GM12878 (cell line): ENCODE results near the gene NOS1AP. TPM values are rescaled to one million over a fixed set of nuclear protein-coding genes. Genes with fewer than 3 reads are reported as not detected.

Source experiments
- ATAC-seq: fragments of 200-7000 bp; cut with Tn5 transposase; 3 replicates; pipeline ENCODE4 v1.9.1; 2020; ENCODE audit warnings: mild to moderate bottlenecking, moderate library complexity
- BruUV-seq: library from RNA; stranded (reverse); fragments of 400-500 nt; replicated peaks from 2 replicates; lab custom pipeline; 2021; lab: Mats Ljungman, UMichigan
- CTCF ChIA-PET: fragments of 300-600 bp; sonication (Branson Sonifier 250); formaldehyde crosslinking; extraction: SDS; loops from one replicate; lab custom pipeline; 2021; ENCODE audit warnings: inconsistent platforms; lab: Yijun Ruan, JAX
- POLR2A ChIA-PET: fragments of 350-600 bp; formaldehyde crosslinking; extraction: SDS; loops from one replicate; lab custom pipeline; 2021; ENCODE audit warnings: inconsistent platforms; lab: Charles Lee
- RAD21 ChIA-PET: fragments of 300-600 bp; sonication (Branson Sonifier 250); formaldehyde crosslinking; loops from one replicate; lab custom pipeline; 2023; ENCODE audit warnings: antibody characterized with exemption; ENCODE audit not compliant: unreplicated experiment; lab: Charles Lee
- SMC1A ChIA-PET: fragments of 300-600 bp; sonication (Branson Sonifier 250); formaldehyde crosslinking; loops from one replicate; lab custom pipeline; 2023; ENCODE audit not compliant: unreplicated experiment, uncharacterized antibody; lab: Charles Lee
- DNase-seq: peaks from one replicate; pipeline ENCODE4 v3.0.0-alpha.2; 2011; ENCODE audit warnings: low read depth, low spot score
- FAIRE-seq: peaks from 3 replicates; lab custom pipeline; 2011; peaks lifted over from hg19 to GRCh38; lab: Jason Lieb, UNC
- H2AFZ ChIP-seq: 2 replicates; pipeline ENCODE4 v1.6.0; 2011; ENCODE audit warnings: low read depth, low read length, control low read depth; ENCODE audit not compliant: control insufficient read depth
- H3K27ac ChIP-seq: 2 replicates; pipeline ENCODE4 v1.5.1; 2011; ENCODE audit warnings: control low read depth; ENCODE audit not compliant: control insufficient read depth, insufficient read depth
- H3K27me3 ChIP-seq, 2 experiments: replicated peaks in 1 of 2; 2 replicates each; pipeline versions ENCODE4 v1.6.0 to v1.6.1; 2011; ENCODE audit warnings: low read length in 1 of 2; ENCODE audit not compliant: control insufficient read depth in 2 of 2, insufficient read depth in 2 of 2
- H3K36me3 ChIP-seq, 2 experiments: 2 replicates each; pipeline ENCODE4 v1.5.1; 2011; ENCODE audit warnings: low read length in 1 of 2; ENCODE audit not compliant: control insufficient read depth in 2 of 2, insufficient read depth in 2 of 2
- H3K4me1 ChIP-seq: 2 replicates; pipeline ENCODE4 v1.6.1; 2011; ENCODE audit warnings: mild to moderate bottlenecking, low read length, moderate library complexity, mixed read lengths; ENCODE audit not compliant: control insufficient read depth, insufficient read depth
- H3K4me2 ChIP-seq: 2 replicates; pipeline ENCODE4 v1.6.0; 2011; ENCODE audit warnings: control low read depth; ENCODE audit not compliant: control insufficient read depth, insufficient read depth
- H3K4me3 ChIP-seq: fragments of 200-600 bp; sonication (generic); 2 replicates; pipeline ENCODE4 v1.5.1; 2016
- H3K79me2 ChIP-seq: 2 replicates; pipeline ENCODE4 v1.6.0; 2011; ENCODE audit warnings: low read length; ENCODE audit not compliant: control insufficient read depth, insufficient read depth
- H3K9ac ChIP-seq: 2 replicates; pipeline ENCODE4 v1.8.0; 2011; ENCODE audit warnings: low read length, control low read depth, mixed read lengths; ENCODE audit not compliant: control insufficient read depth, insufficient read depth
- H3K9me3 ChIP-seq: replicated peaks from 3 replicates; pipeline ENCODE4 v1.5.1; 2011; ENCODE audit warnings: mild to moderate bottlenecking, low read length; ENCODE audit not compliant: control insufficient read depth, insufficient read depth
- H4K20me1 ChIP-seq: 2 replicates; pipeline ENCODE4 v1.6.0; 2011; ENCODE audit not compliant: control insufficient read depth, insufficient read depth
- CBX3 ChIP-seq: fragments of 200-600 bp; sonication (generic); IDR thresholded peaks from 2 replicates; pipeline ENCODE4 v1.6.1; 2016; ENCODE audit warnings: low read depth, borderline replicate concordance
- E4F1 ChIP-seq: fragments of 450-650 bp; IDR thresholded peaks from 2 replicates; pipeline ENCODE4 v1.6.1; 2018; ENCODE audit warnings: borderline replicate concordance, mild to moderate bottlenecking; ENCODE audit not compliant: partially characterized antibody
- EED ChIP-seq: sonication (generic); IDR thresholded peaks from 2 replicates; pipeline ENCODE4 v1.6.1; 2016; ENCODE audit warnings: antibody characterized with exemption, low read depth
- EGR1 ChIP-seq, 2 experiments: IDR thresholded peaks; 1 replicate in 1 of 2; 2 replicates in 1 of 2; pipeline ENCODE4 v1.6.1; 2011 to 2012; ENCODE audit warnings: low read depth in 2 of 2, low read length in 2 of 2, borderline replicate concordance in 1 of 2, mild to moderate bottlenecking in 1 of 2, moderate library complexity in 1 of 2
- ETV6 ChIP-seq, 2 experiments: fragments of 450-650 bp in 1 of 2; IDR thresholded peaks in 1 of 2; conservative IDR thresholded peaks in 1 of 2; 2 replicates each; pipeline ENCODE4 v1.6.1; 2014; ENCODE audit warnings: antibody characterized with exemption in 1 of 2, borderline replicate concordance in 1 of 2, low read depth in 1 of 2, mild to moderate bottlenecking in 1 of 2, moderate library complexity in 1 of 2
- IKZF1 ChIP-seq: fragments of 450-650 bp; conservative IDR thresholded peaks from 2 replicates; pipeline ENCODE4 v1.6.1; 2017; ENCODE audit warnings: antibody characterized with exemption, mild to moderate bottlenecking
- IKZF2 ChIP-seq, 2 experiments: fragments of 450-650 bp; IDR thresholded peaks; 2 replicates each; pipeline ENCODE4 v1.6.1; 2017; ENCODE audit warnings: mild to moderate bottlenecking in 2 of 2, moderate library complexity in 2 of 2
- NR2F1 ChIP-seq: fragments of 450-650 bp; conservative IDR thresholded peaks from 2 replicates; pipeline ENCODE4 v1.6.1; 2017; ENCODE audit warnings: mild to moderate bottlenecking
- RAD51 ChIP-seq: fragments of 450-650 bp; IDR thresholded peaks from 2 replicates; pipeline ENCODE4 v1.6.1; 2016; ENCODE audit warnings: moderate library complexity, mild to moderate bottlenecking, inconsistent platforms
- RFX5 ChIP-seq: IDR thresholded peaks from 2 replicates; pipeline ENCODE4 v1.6.1; 2011; ENCODE audit warnings: low read depth, low read length, improper control_type of control experiment
- SMC3 ChIP-seq: IDR thresholded peaks from 2 replicates; pipeline ENCODE4 v1.6.1; 2011; ENCODE audit warnings: low read length, improper control_type of control experiment, borderline replicate concordance
- SPI1 ChIP-seq: IDR thresholded peaks from 2 replicates; pipeline ENCODE4 v1.6.1; 2011; ENCODE audit warnings: low read depth, mild to moderate bottlenecking, low read length, moderate library complexity, borderline replicate concordance; ENCODE audit not compliant: insufficient read depth
- SUPT20H ChIP-seq: IDR thresholded peaks from 2 replicates; pipeline ENCODE4 v1.6.1; 2011; ENCODE audit warnings: low read depth, mild to moderate bottlenecking, low read length, moderate library complexity, borderline replicate concordance; ENCODE audit not compliant: control insufficient read depth
- SUZ12 ChIP-seq: fragments of 200-600 bp; sonication (generic); IDR thresholded peaks from one replicate; pipeline ENCODE4 v1.6.1; 2018; ENCODE audit warnings: antibody characterized with exemption, mild to moderate bottlenecking; ENCODE audit not compliant: unreplicated experiment
- TBL1XR1 ChIP-seq: IDR thresholded peaks from 2 replicates; pipeline ENCODE4 v1.6.1; 2012; ENCODE audit warnings: low read depth, low read length, improper control_type of control experiment
- WGBS: methylation state at CpG from one replicate; pipeline ENCODE4 v1.1.6; 2016; ENCODE audit warnings: low lambda C conversion rate; ENCODE audit not compliant: insufficient replicate concordance, insufficient coverage; ENCODE audit errors: missing lambda C conversion rate; 5-methylcytosine and 5-hydroxymethylcytosine counted together
- in situ Hi-C: fragments of 300-500 bp; cut with MboI; formaldehyde crosslinking; loops from 9 replicates; pipeline ENCODE4 v1.14.3; 2018; ENCODE audit warnings: mixed read lengths
- intact Hi-C: fragments of 100-400 bp; cut with micrococcal nuclease; formaldehyde crosslinking; loops from one replicate; pipeline ENCODE4 v1.14.2; 2022; ENCODE audit not compliant: unreplicated experiment
- polyA plus RNA-seq, 11 experiments: library from polyadenylated mRNA; depleted of rRNA in 4 of 11; unstranded in 6 of 11; stranded (reverse) in 5 of 11; fragments of >200 nt; fragmentation: Nextera tagmentation in 4 of 11; fragmentation: Illumina TruSeq in 1 of 11; extraction: Ambion mirVana in 4 of 11; extraction: Trizol in 1 of 11; gene quantifications; 1 replicate in 1 of 11; 2 replicates in 10 of 11; pipeline versions ENCODE4 v1.2.1 to v1.2.3, GENCODE V29; 2011 to 2016; ENCODE audit warnings: inconsistent platforms in 2 of 11, missing spikeins in 2 of 11, low read depth in 1 of 11
- total RNA-seq, 4 experiments: library from RNA; depleted of rRNA in 3 of 4; stranded (reverse); fragments of >200 nt in 3 of 4; fragmentation: Illumina TruSeq in 1 of 4; extraction: Trizol in 1 of 4; gene quantifications; 2 replicates each; pipeline versions ENCODE4 v1.2.1 to v1.2.3, GENCODE V29; 2013 to 2021

Gene NOS1AP
- total and polyA plus RNA-seq, 10 of the 15 experiments (the other 5 are each of a cell fraction or from before 2014, with no cell fraction given) = 0.03 to 0.15 TPM; not detected in 8

GRCh38 chr1:162391790-162392563 lies 322.5 kb downstream of the NOS1AP start (continued):
- 0 out of 2 replicates have a peak, but pooled peaks have one; percentile 15 for TF ChIP-seq RAD51
- no peak for TF ChIP-seq RFX5
- TF ChIP-seq EED = no peak
- TF ChIP-seq ETV6 (conservative IDR thresholded peaks at IDR 0.05 in 1 of 2, IDR thresholded peaks at IDR 0.05 in 1 of 2; ENCODE audit: borderline replicate concordance in 1 of 2, low read depth in 1 of 2) = peak in 1 of 2 experiments; percentile 95; a peak in 2 of 4 replicates
- TF ChIP-seq TBL1XR1 = no peak
- TF ChIP-seq, all 136 proteins: peak for 13

GRCh38 chr1:162396201-162396906 lies 326.9 kb downstream of the NOS1AP start:
- H3K27me3 ChIP-seq = peaks cover 0 to 5% of the 10 kb centered on the region in 2 experiments; a peak in 3 of 4 replicates
- no peak overlapping the region for H3K4me2 ChIP-seq
- no TSS peak for BruUV-seq
- H3K27ac ChIP-seq = no peak overlapping the region
- ATAC-seq (no peak), FAIRE-seq (no peak), DNase-seq (no peak)
- ChIA-PET SMC1A (no interaction called here), POLR2A (interaction anchor here (0.5 kb wide), 1 partner anchor 94 kb away, joined by 4 read pairs; no protein-coding TSS in a partner anchor), CTCF (interaction anchor here (1.0 kb wide), 1 partner anchor 39 kb away, joined by 3 read pairs; no protein-coding TSS in a partner anchor), RAD21 (no interaction called here)
- 2% methylated on average over 3 of the region's 3 CpGs for WGBS
- H3K4me1 ChIP-seq = no peaks in the 10 kb centered on the region
- H4K20me1 ChIP-seq = no peaks in the 10 kb centered on the region
- no peaks in the 10 kb centered on the region for H3K36me3 ChIP-seq
- no peak overlapping the region for H3K9ac ChIP-seq
- H3K9me3 ChIP-seq = no peaks in the 10 kb centered on the region
- in situ Hi-C loops (no loop called here), intact Hi-C loops (no loop called here)
- H3K79me2 ChIP-seq = no peaks in the 10 kb centered on the region
- H3K4me3 ChIP-seq = no peak overlapping the region
- no peak overlapping the region for H2AFZ ChIP-seq
- no peak for TF ChIP-seq SUPT20H
- no peak for TF ChIP-seq CBX3
- no peak for TF ChIP-seq IKZF2 (IDR thresholded peaks at IDR 0.05)
- TF ChIP-seq EGR1 (IDR thresholded peaks at IDR 0.05; ENCODE audit: borderline replicate concordance in 1 of 2, low read depth in 2 of 2, low read length in 2 of 2) = no peak
- no peak for TF ChIP-seq NR2F1
- TF ChIP-seq IKZF1 = no peak
- TF ChIP-seq SUZ12 = no peak
- no peak for TF ChIP-seq RAD51
- TF ChIP-seq SMC3 = no peak
- TF ChIP-seq SPI1 = no peak
- TF ChIP-seq E4F1 = no peak
